Measurements from ENCODE around the gene RABEPK. TPM values are rescaled to one million over a fixed set of nuclear protein-coding genes. Genes with fewer than 3 reads are reported as not detected.

RABEPK gene
- total and polyA plus RNA-seq, 7 donors = 9.4 to 24.4 (median 17.1) TPM

GRCh38 chr9:125268394-125269013 lies 68.2 kb downstream of the RABEPK start:
- TF ChIP-seq EP300 (IDR thresholded peaks at IDR 0.05) = no peak
- no peak for TF ChIP-seq POLR2A (IDR thresholded peaks at IDR 0.05)
- no peak for TF ChIP-seq CTCF (IDR thresholded peaks at IDR 0.05)
- no peak for TF ChIP-seq POLR2AphosphoS5 (IDR thresholded peaks at IDR 0.05)
- H3K36me3 ChIP-seq = no peaks in the 10 kb centered on the region
- no peak overlapping the region for H3K27ac ChIP-seq
- 78 to 85% methylated on average over 6 of the region's 6 CpGs for WGBS, 2 donors
- H3K27me3 ChIP-seq = no peaks in the 10 kb centered on the region
- peaks cover 0 to 46% (median 25%) of the 10 kb centered on the region in 4 donors for H3K4me1 ChIP-seq
- no peaks in the 10 kb centered on the region for H3K9me3 ChIP-seq
- intact Hi-C loops (cut with DNase I) = loop anchor here (5.0 kb wide), 1 partner anchor 109 kb away; no protein-coding TSS in a partner anchor
- DNase-seq = no peak
- no peak overlapping the region for H3K4me3 ChIP-seq

- no peaks in the 10 kb centered on the region for H3K36me3 ChIP-seq
- H3K9me3 ChIP-seq = no peaks in the 10 kb centered on the region
- H3K4me1 ChIP-seq = peaks cover 0 to 46% (median 26%) of the 10 kb centered on the region in 4 donors
- WGBS, 2 donors = 95 to 96% methylated on average over 1 of the region's 1 CpG
- intact Hi-C loops (cut with DNase I) = loop anchor here (5.0 kb wide), 1 partner anchor 108 kb away; no protein-coding TSS in a partner anchor
- H3K4me3 ChIP-seq = no peak overlapping the region
- H3K27ac ChIP-seq = no peak overlapping the region
- DNase-seq = no peak
- TF ChIP-seq CTCF (IDR thresholded peaks at IDR 0.05) (no peak), POLR2A (IDR thresholded peaks at IDR 0.05) (no peak), POLR2AphosphoS5 (IDR thresholded peaks at IDR 0.05) (no peak), EP300 (IDR thresholded peaks at IDR 0.05) (no peak)
- H3K27me3 ChIP-seq = no peaks in the 10 kb centered on the region
Observed at GRCh38 chr9:125269014-125269397, 68.7 kb downstream of the RABEPK start.

GRCh38 chr9:125271081-125271480 lies 70.7 kb downstream of the RABEPK start:
- Histone ChIP-seq H3K4me1 (peaks cover 0 to 35% (median 24%) of the 10 kb centered on the region in 4 donors), H3K27me3 (no peaks in the 10 kb centered on the region), H3K27ac (no peak overlapping the region), H3K4me3 (no peak overlapping the region), H3K9me3 (no peaks in the 10 kb centered on the region), H3K36me3 (no peaks in the 10 kb centered on the region)
- TF ChIP-seq CTCF (IDR thresholded peaks at IDR 0.05) = no peak
- no peak for TF ChIP-seq POLR2A (IDR thresholded peaks at IDR 0.05)
- TF ChIP-seq EP300 (IDR thresholded peaks at IDR 0.05) = no peak
- TF ChIP-seq POLR2AphosphoS5 (IDR thresholded peaks at IDR 0.05) = no peak
- 82 to 84% methylated on average over 5 of the region's 5 CpGs for WGBS, 2 donors
- DNase-seq = no peak
- intact Hi-C loops (cut with DNase I) = no loop called here

- DNase-seq = no peak
- intact Hi-C loops (cut with DNase I) = no loop called here
- Histone ChIP-seq H3K4me1 (peaks cover 0 to 48% (median 24%) of the 10 kb centered on the region in 4 donors), H3K4me3 (no peak overlapping the region), H3K9me3 (no peaks in the 10 kb centered on the region), H3K36me3 (no peaks in the 10 kb centered on the region), H3K27me3 (no peaks in the 10 kb centered on the region), H3K27ac (peak overlapping the region in 2 of 4 donors; percentile 18 to 36)
- 8 to 40% methylated on average over 3 of the region's 3 CpGs for WGBS, 2 donors
- TF ChIP-seq POLR2AphosphoS5 (IDR thresholded peaks at IDR 0.05) = no peak
- TF ChIP-seq POLR2A (IDR thresholded peaks at IDR 0.05) = no peak
- no peak for TF ChIP-seq EP300 (IDR thresholded peaks at IDR 0.05)
- no peak for TF ChIP-seq CTCF (IDR thresholded peaks at IDR 0.05)
Observed at GRCh38 chr9:125272697-125273096, 72.4 kb downstream of the RABEPK start.
